ENCODE data around the gene KRT33A.
"Not testable (repeated sequence)": the region's sequence is repeated elsewhere in the genome, so short reads cannot be mapped to it uniquely, and the experiment has no call there.

Gene KRT33A

GRCh38 chr17:41350381-41350878 is at the start of gene KRT33A:
KRT33A (minus strand) TSS chr17:41350828; CDS start chr17:41350767, 61 bp downstream.
- DNase-seq: not testable (repeated sequence)

- DNase-seq: no peak
Measured at GRCh38 chr17:41396996-41397660, 46.5 kb upstream of the KRT33A start, which contains the start of gene KRT31. KRT31 (minus strand) TSS chr17:41397608; CDS start chr17:41397539, 69 bp downstream.

GRCh38 chr17:41396340-41396739 is 45.7 kb upstream of the KRT33A start:
- DNase-seq: no peak

- no peak for DNase-seq
Measured at GRCh38 chr17:41395611-41396010, 45.0 kb upstream of the KRT33A start.

GRCh38 chr17:41395044-41395443 is 44.4 kb upstream of the KRT33A start:
- not testable (repeated sequence) for DNase-seq

- no peak for DNase-seq
Measured at GRCh38 chr17:41394254-41394996, 43.8 kb upstream of the KRT33A start.

GRCh38 chr17:41393826-41394225 is 43.2 kb upstream of the KRT33A start:
- no peak for DNase-seq

GRCh38 chr17:41393294-41393693 is 42.7 kb upstream of the KRT33A start:
- DNase-seq: no peak

- no peak for DNase-seq
Measured at GRCh38 chr17:41392278-41392677, 41.6 kb upstream of the KRT33A start.

GRCh38 chr17:41391535-41391934 is 40.9 kb upstream of the KRT33A start:
- DNase-seq: no peak

- no peak for DNase-seq
Measured at GRCh38 chr17:41390411-41390938, 39.8 kb upstream of the KRT33A start.

- DNase-seq: no peak
Measured at GRCh38 chr17:41387670-41388069, 37.0 kb upstream of the KRT33A start.

- no peak for DNase-seq
Measured at GRCh38 chr17:41386227-41386626, 35.6 kb upstream of the KRT33A start.

GRCh38 chr17:41383690-41384089 is 33.1 kb upstream of the KRT33A start:
- no peak for DNase-seq

GRCh38 chr17:41382394-41382793 is 31.8 kb upstream of the KRT33A start:
- no peak for DNase-seq

GRCh38 chr17:41381943-41382342 is 31.3 kb upstream of the KRT33A start, which contains the start of gene KRT34:
KRT34 (minus strand) TSS chr17:41382306; CDS start chr17:41382246, 60 bp downstream.
- not testable (repeated sequence) for DNase-seq

GRCh38 chr17:41380091-41380490 is 29.5 kb upstream of the KRT33A start:
- not testable (repeated sequence) for DNase-seq

GRCh38 chr17:41377546-41377945 is 26.9 kb upstream of the KRT33A start:
- no peak for DNase-seq

GRCh38 chr17:41369713-41370112 is 19.1 kb upstream of the KRT33A start, which contains the start of gene KRT33B:
KRT33B (minus strand) TSS chr17:41369813; CDS start chr17:41369750, 63 bp downstream.
- no peak for DNase-seq

- no peak for DNase-seq
Measured at GRCh38 chr17:41369023-41369422, 18.4 kb upstream of the KRT33A start.

GRCh38 chr17:41367426-41368075 is 16.9 kb upstream of the KRT33A start:
- DNase-seq: no peak

- no peak for DNase-seq
Measured at GRCh38 chr17:41366070-41366469, 15.4 kb upstream of the KRT33A start.

GRCh38 chr17:41363881-41364280 is 13.3 kb upstream of the KRT33A start:
- no peak for DNase-seq
